ENCODE measurements around the gene CNRIP1.

Gene CNRIP1

GRCh38 chr2:68292108-68292710, 27.5 kb downstream of the CNRIP1 start:
- peak; percentile 32 for DNase-seq (ENCODE audit: low spot score)

- no peak for DNase-seq (ENCODE audit: low spot score)
These were observed 28.4 kb downstream of the CNRIP1 start for GRCh38 chr2:68291314-68291713.

DNA sequence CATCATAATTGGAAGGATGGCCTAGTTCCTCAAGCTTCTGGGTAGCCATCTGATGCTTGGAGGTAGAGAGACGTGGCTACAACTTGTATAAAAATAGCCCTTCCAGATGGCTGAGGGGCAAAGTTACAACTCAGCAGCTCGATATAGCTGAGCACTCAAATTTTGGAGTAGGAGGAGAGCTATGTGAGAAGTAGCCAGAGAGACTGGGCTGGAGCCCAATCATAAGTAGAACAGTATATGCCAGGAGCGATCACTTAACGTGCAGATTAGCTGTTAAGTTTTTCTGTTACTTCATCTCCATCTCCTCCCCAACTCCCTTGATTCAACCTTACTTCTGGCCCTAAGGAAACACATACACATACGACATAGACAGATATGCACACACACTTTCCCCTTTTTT, 28.8 kb downstream of the CNRIP1 start:
- no peak for DNase-seq (ENCODE audit: low spot score)

- DNase-seq (ENCODE audit: low spot score): no peak
These were observed 31.9 kb downstream of the CNRIP1 start for GRCh38 chr2:68287580-68288441.

- no peak for DNase-seq (ENCODE audit: low spot score)
These were observed 34.9 kb downstream of the CNRIP1 start for GRCh38 chr2:68284896-68285295.

- no peak for DNase-seq (ENCODE audit: low spot score)
These were observed 36.3 kb downstream of the CNRIP1 start for GRCh38 chr2:68283419-68283812.

DNA sequence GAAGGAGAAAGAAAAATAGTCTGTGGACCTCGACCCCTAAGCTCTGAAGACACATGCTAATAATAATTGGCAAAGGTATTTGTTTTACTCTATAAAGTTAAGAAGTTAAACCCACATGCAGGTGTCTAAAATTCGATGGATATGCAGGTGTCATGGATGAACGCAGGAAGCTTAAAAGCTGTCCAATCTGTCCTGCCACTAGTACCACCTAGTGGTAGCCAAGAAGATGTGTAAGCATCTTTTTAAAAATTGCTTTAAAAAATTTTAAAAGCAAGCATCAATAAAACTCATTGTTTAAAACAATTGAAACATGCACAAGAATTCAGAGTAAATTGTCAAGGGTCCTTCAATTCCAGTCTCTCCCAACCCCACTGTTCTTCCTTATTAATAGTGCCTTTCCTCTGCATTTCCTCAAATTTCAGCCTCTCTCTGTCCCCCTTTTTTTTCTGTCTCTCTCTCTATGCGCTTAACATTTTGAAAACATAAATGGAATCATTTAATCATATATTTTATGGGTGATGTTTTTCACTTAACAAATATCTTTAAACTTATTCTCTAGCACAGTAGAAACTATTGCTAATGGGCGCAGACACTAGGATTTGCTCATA, 36.8 kb downstream of the CNRIP1 start:
- DNase-seq (ENCODE audit: low spot score): peak; percentile 53

- no peak for DNase-seq (ENCODE audit: low spot score)
These were observed 39.0 kb downstream of the CNRIP1 start for GRCh38 chr2:68280796-68281195.

DNA sequence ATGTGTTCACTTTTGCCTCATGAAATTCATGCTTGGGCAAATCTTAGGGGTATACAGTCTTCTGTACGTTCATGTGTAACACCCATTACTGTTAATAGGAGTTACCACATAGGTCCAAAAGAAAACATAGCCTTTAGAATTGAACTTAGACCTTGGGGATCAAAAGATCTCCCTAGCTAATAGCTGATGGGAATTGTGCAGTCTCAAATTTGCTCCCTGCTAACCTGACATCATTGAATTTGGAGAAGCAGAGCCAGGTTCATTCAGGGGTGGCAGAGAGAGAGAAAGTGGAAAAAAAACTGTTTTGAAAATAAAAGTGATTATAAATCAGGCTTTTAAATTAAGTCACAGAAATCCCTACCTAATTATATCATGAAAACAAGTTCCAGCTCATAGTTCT, 39.4 kb downstream of the CNRIP1 start:
- no peak for DNase-seq (ENCODE audit: low spot score)

DNA sequence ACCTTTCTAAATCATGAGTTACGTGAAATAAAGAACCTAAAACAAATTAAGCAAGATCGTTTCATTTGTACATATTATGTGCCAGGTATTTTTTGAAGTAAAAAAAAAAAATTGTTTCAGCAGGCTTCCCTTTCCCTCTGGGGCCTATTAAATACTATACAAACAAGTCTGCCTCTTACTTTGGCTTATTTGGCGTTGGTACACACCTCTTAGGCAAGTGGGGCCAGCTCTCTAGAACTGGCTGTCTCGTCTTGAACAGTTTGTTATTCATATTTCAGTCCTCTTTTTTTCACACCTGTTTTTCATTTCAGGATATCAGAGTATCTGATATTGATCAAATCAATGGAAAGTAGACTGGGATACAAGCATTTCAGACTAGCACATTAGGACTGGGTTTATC, 40.1 kb downstream of the CNRIP1 start:
- no peak for DNase-seq (ENCODE audit: low spot score)

- DNase-seq (ENCODE audit: low spot score): no peak
These were observed 41.6 kb downstream of the CNRIP1 start for GRCh38 chr2:68278169-68278568.

GRCh38 chr2:68274022-68274421, 45.7 kb downstream of the CNRIP1 start:
- DNase-seq (ENCODE audit: low spot score): no peak

GRCh38 chr2:68272246-68272994, 47.3 kb downstream of the CNRIP1 start:
- DNase-seq (ENCODE audit: low spot score): no peak

GRCh38 chr2:68266655-68267054, 53.1 kb downstream of the CNRIP1 start:
- no peak for DNase-seq (ENCODE audit: low spot score)

- no peak for DNase-seq (ENCODE audit: low spot score)
These were observed 56.1 kb downstream of the CNRIP1 start for GRCh38 chr2:68263632-68264031.

DNA sequence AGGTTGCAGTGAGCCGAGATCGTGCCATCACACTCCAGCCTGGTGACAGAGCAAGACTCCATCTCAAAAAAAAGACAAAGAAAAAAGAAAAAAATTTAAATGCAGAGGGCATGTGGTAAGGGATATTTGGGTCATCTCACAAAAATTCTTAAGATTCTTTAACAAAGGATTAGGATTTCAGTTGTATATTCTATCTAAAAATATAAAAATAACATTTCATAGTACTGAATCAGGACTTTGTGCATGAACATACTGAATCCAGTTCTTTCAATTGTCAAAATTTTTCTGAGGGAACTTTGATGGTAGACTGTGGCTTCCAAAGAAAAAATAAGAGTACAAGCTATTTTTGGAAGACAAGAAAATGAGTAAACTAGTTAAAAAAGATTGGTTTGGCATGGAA, 60.9 kb downstream of the CNRIP1 start:
- no peak for DNase-seq (ENCODE audit: low spot score)

- no peak for DNase-seq (ENCODE audit: low spot score)
These were observed 63.7 kb downstream of the CNRIP1 start for GRCh38 chr2:68256093-68256450.

GRCh38 chr2:68253219-68254068, 66.3 kb downstream of the CNRIP1 start:
- DNase-seq (ENCODE audit: low spot score): peak; percentile 44

- peak; percentile 95 for DNase-seq (ENCODE audit: low spot score)
These were observed 67.1 kb downstream of the CNRIP1 start, which contains the start of gene PPP3R1 for GRCh38 chr2:68252400-68253218. Gene PPP3R1, minus strand, starts transcription at chr2:68252532. Its CDS starts 405 bp downstream, at chr2:68252127.

DNA sequence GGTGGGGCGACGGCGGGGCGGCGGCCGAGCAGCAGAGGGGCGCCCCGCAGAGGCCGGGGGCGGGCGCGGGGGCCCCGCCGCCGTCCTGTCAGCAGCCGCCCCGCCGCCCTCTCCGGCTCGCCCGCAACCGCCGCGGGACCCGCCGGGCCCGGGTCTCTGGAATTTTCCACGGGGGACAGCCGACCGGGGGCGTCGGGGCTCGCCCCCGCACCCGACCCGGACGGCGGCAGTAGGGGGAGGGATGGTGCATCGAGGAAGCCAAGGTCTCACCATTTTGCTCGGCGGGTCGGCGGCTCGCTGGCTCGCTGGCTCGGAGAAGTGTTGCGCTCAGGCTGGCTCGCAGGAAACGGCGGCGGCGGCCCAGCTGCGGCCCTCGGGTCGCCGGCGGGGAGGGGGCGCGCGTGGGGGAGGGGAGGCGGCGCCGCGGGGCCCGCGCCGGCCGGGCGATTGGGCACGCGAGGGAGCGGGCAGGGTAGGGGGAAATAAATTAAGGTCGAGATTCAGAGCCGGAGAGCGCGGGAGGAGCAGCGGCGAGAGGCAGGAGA, 67.8 kb downstream of the CNRIP1 start:
- peak; percentile 23 for DNase-seq (ENCODE audit: low spot score)
